Activated CD4-positive, alpha-beta T cell treated with anti-CD3 and anti-CD28 coated beads for 1 hour (primary cell): Measurements from ENCODE around the gene GPR33.
"Not testable (repeated sequence)": the region's sequence is repeated elsewhere in the genome, so short reads cannot be mapped to it uniquely, and the experiment has no call there.

Experiments
- DNase-seq: peaks from one replicate; pipeline ENCODE4 v3.0.0-alpha.2; 2020

GPR33 gene, protein sequence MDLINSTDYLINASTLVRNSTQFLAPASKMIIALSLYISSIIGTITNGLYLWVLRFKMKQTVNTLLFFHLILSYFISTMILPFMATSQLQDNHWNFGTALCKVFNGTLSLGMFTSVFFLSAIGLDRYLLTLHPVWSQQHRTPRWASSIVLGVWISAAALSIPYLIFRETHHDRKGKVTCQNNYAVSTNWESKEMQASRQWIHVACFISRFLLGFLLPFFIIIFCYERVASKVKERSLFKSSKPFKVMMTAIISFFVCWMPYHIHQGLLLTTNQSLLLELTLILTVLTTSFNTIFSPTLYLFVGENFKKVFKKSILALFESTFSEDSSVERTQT

DNA sequence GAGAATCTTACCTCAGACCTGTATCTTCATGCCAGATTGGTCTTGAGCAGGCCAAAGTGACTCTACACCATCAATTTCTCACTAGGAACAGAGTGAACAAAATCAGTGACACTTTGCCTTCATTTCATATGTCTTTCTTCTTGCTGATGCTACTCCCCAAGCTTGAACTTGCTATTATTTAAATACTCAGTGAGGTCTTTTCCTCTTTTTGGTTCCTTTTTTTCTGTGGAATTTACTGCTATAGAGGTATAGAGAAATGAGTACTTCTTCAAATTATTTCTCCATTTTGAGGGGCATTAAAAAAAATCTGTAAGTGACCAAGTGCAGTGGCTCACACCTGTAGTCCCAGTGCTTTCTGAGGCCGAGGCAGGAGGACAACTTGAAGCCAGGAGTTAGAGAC, at the start of gene GPR33:
Gene GPR33 (minus strand): TSS at position 154 of the 400 bp plus-strand sequence. CDS start 4,074 bp downstream, outside the sequence.
- DNase-seq = no peak

DNA sequence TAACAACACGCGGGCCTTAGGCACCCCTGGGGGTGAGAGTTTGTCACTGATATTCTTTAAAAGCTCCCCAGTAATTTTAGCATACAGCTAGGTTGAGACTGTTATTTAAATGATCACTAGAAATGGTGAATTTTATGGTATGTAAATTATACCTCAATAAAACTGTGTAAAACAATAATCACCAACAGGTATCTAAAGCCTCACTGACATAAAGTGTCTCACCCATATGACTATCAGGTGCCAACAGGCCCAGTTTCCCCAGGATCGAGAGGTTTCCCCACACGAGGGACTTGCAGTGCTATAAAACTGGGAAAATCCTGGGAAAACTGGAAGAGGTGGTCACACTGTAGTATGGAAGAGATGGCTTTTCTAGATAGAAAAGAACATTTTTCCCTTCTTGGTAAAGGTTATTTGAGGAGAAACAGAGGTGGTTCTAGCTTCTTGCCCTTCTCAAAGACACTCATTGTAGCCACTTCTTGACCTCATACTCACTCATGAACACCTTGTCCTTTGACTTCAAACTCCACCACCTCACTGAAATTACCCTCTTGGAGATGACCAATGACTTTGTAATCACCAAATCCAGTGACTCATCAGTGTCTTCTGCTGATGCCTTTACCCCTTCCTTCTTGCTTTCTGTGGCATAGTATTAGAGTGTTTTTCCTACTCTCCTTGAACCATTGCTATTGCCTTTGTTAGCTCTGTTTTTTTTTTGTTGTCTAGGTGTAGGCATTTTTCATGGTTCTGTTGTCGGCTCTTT, 48.5 kb upstream of the GPR33 start:
- no peak for DNase-seq

- DNase-seq = no peak
These were observed 42.3 kb upstream of the GPR33 start for GRCh38 chr14:31530136-31530535.

DNA sequence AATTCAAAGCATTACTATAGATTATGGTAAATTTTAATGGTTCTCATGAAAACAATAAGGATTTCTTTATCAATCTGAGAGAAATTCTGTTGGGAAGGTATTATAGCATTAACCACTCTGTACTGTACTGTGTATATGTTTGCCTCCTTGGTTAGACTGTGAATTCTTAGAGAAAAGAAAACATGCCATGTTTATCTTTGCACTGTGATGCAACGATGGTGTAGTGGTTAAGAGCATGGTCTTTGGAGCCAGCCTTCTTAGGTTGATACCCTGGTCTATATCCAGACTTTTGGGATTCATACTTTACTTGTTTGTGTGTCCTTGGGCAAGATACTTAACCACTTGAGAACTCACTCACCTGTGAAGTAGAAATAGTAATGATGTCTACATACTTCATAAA, 41.2 kb upstream of the GPR33 start:
- DNase-seq = no peak

- DNase-seq = no peak
These were observed 39.7 kb upstream of the GPR33 start for GRCh38 chr14:31527546-31527945.

GRCh38 chr14:31527087-31527486, 39.2 kb upstream of the GPR33 start:
- DNase-seq = no peak

GRCh38 chr14:31510855-31511254, 23.0 kb upstream of the GPR33 start:
- no peak for DNase-seq

GRCh38 chr14:31510222-31510621, 22.4 kb upstream of the GPR33 start:
- DNase-seq = no peak

GRCh38 chr14:31508135-31508534, 20.3 kb upstream of the GPR33 start:
- DNase-seq = no peak

DNA sequence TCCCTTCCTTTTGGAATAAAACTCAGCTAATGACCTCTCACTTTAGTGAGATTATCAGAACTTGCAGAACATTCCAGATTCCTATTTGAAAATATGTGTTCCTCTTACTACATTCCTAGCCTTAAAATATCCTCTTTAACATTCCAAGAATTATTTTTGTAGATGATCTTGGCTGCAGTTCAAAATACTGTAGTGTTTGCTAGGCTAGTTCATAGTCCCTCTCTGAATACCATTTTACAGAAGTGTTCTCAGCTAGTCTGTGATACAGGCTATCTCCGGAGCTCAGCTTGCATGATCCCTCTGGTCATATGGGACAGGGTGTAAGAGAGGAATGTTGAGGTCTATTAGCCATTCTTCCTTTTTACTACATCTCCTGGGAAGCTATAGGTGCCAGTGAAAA, 17.6 kb upstream of the GPR33 start:
- DNase-seq = no peak

GRCh38 chr14:31501870-31502269, 14.0 kb upstream of the GPR33 start:
- DNase-seq = no peak

DNA sequence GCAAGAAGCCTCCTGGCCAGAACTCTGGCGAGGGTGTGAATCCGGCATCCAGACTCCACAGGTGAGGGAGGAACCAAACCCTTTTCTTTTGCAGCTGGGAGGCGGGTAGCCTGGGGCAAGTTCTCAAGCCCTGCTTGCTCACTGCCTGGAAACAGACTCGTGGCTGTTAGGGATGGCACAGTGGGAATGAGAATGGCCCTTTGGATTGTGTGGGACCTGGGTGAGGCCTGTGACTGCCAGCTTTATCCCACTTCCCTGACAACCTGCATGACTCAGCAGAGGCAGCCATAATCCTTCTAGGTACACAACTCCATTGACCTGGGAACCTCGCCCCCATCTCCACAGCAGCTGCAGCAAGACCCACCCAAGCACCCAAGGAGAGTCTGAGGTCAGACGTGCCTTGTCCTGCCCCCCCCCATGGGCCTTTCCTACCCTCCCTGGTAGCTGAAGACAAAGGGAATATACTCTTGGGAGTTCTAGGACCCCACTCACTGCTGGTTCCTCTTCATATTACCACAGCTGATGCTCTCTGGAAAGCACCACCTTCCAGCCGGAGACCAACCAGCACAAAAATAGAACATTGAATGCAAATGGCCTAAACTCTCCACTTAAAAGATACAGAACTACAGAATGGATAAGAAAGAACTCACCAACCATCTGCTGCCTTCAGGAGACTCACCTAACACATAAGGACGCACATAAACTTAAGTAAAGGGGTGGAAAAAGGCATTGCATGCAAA, 5.1 kb upstream of the GPR33 start:
- DNase-seq = no peak

DNA sequence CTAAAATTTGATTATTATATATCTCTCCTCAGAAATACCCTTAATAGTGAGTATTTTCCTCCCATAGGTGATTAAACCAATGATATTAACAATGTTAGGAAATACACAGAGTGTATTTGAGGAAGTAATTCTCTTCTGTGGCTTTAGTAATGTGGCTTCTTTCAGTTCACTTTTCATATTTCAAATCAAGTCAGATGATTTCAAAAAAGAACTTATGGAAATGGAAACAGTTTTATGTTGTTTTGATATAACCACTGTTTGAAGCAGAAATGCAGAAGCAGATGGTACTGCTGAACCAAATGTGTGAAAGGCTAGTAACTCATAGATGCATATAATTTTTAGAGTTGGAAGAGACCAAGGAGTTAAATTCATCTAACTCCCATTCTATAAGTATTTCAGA, 1.9 kb upstream of the GPR33 start:
- DNase-seq = no peak

GRCh38 chr14:31486764-31487163, 1.1 kb downstream of the GPR33 start:
- DNase-seq = no peak

- DNase-seq = no peak
These were observed 3.1 kb downstream of the GPR33 start for GRCh38 chr14:31484754-31485153.

DNA sequence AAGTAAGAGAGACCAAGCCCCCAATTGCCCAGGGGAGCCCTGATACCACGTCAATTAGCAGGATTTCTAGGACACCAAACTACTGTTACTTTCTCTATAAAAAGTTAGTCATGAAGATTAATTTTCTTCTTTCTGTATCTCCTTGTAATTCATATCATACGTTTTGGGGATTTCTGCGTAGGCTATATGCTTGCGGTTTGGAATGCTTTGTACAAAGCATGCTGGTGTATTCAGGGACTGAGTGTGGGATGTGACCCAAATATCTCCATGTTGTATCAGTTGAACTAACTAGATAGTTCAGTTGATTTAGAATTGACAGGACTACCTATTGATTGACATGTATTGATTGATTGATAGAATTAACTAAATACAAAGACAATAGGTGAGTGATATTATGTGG, 7.7 kb downstream of the GPR33 start:
- DNase-seq = no peak

DNA sequence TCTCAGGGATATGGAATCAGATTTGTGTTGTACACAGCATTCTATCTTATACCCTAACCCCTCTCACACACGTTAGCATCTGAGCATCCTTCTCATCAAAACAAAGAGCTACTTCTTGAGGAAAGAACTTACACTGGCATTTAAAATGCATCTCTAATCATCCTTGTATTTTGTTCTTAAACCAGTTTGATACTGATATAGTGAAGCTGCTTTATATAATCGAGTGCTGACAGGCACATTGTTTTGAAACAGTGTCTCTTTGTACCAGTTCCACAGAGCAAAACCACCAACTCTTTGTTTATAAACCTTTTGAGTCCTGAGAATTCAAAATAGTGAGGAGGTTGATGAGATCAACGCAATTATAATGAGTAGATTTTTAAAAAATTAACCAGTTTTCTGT, 8.8 kb downstream of the GPR33 start:
- DNase-seq = no peak

GRCh38 chr14:31477248-31477647, 10.6 kb downstream of the GPR33 start:
- no peak for DNase-seq

- no peak for DNase-seq
These were observed 11.5 kb downstream of the GPR33 start for GRCh38 chr14:31476131-31476866.

GRCh38 chr14:31466554-31466953, 21.3 kb downstream of the GPR33 start:
- DNase-seq = no peak

DNA sequence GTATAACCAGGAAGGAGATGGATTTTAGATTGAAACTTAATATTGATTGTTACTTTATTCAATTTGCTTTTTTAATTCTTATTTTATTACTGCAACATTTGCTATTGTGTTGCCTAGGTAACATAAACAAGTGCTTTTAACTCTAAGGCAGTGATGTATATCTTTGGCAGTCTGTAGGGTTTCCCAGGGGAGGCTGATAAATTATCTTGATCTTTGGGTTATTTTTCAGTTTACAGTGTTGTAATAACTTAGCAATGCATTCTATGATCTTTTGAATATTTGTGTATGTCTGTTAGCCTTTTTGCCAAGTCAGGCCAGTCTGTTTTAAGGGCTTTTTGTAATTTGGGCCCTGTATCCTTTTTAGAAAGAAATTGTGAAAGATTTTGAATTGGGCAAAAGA, 22.7 kb downstream of the GPR33 start:
- no peak for DNase-seq

DNA sequence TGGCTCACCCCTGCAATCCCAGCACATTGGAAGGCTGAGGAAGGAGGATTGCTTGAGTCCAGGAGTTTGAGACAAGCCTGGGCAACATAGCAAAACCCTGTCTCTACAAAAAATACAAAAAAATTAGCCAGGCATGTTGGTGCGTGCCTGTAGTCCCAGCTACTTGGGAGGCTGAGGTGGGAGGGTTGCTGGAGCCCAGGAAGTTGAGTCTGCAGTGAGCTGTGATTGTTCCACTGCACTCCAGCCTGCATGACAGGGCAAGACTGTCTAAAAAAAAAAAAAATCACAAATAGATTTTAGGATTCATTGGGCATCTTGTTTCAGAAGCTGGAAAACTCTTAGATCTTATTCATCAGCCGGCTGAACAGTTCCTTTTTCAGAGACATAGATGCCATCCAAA, 25.4 kb downstream of the GPR33 start:
- not testable (repeated sequence) for DNase-seq

DNA sequence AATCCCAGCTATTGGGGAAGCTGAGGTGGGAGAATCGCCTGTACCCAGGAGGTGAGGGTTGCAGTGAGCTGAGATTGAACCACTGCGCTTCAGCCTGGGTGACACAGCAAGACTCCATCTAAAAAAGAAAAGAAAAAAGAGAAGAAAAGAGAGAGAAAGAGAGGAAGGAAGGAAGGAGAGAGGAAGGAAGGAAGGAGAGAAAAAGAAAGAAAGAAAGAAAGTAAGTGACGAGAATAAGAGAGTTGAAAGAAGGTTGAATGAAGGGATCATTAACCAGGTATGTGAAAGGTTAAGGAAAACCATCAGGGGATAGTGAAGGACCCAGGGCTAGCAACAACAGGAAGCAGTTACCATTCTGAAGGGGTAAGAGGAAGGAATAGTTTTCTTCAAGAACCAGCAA, 26.3 kb downstream of the GPR33 start:
- DNase-seq = no peak
